ENCODE measurements around the gene C2orf74. TPM values are rescaled to one million over a fixed set of nuclear protein-coding genes. Genes with fewer than 3 reads are reported as not detected.
A peak's percentile ranks its signal among the peaks of the same experiment; 100 is the strongest.
"Not testable (repeated sequence)": the region's sequence is repeated elsewhere in the genome, so short reads cannot be mapped to it uniquely, and the experiment has no call there.

C2orf74 gene
- total RNA-seq, 2 experiments from 2014 or later = 13.3 to 14.0 TPM

- peak overlapping the region; percentile 92 for H3K4me3 Mint-ChIP-seq
- TF ChIP-seq CTCF (IDR thresholded peaks at IDR 0.05) = no peak
- ChIA-PET CTCF (interaction anchor here (0.9 kb wide), 1 partner anchor 9 kb away, joined by 3 read pairs; no protein-coding TSS in a partner anchor), POLR2A (interaction anchor here (0.9 to 1.1 kb wide), 2 partner anchors 17 to 79 kb away, joined by 3 read pairs; partner anchors contain the start of genes C2orf74 and SANBR)
- peak; percentile 95 for DNase-seq
- ATAC-seq = peak; percentile 99
- intact Hi-C loops (cut with micrococcal nuclease) = no loop called here
- H3K9me3 Mint-ChIP-seq = no peaks in the 10 kb centered on the region
- peaks cover 20% of the 10 kb centered on the region for H3K36me3 Mint-ChIP-seq (ENCODE audit: low read depth)
- H3K27ac Mint-ChIP-seq = peak overlapping the region; percentile 93
- H3K27me3 Mint-ChIP-seq = no peaks in the 10 kb centered on the region
- H3K4me1 Mint-ChIP-seq (ENCODE audit: low read depth) = peaks cover 11% of the 10 kb centered on the region
Measured at GRCh38 chr2:61144697-61145268, 17.2 kb upstream of the C2orf74 start.

GRCh38 chr2:61145990-61146389, 16.0 kb upstream of the C2orf74 start:
- Mint-ChIP-seq H3K9me3 (no peaks in the 10 kb centered on the region), H3K27me3 (no peaks in the 10 kb centered on the region), H3K36me3 (ENCODE audit: low read depth) (peaks cover 27% of the 10 kb centered on the region), H3K27ac (no peak overlapping the region), H3K4me1 (ENCODE audit: low read depth) (peaks cover 11% of the 10 kb centered on the region), H3K4me3 (peak overlapping the region; percentile 92)
- POLR2A ChIA-PET = interaction anchor here (0.6 to 1.9 kb wide), 3 partner anchors 12 to 31 kb away, joined by 3 to 8 read pairs (median 3); partner anchors contain the start of gene C2orf74
- intact Hi-C loops (cut with micrococcal nuclease) = no loop called here
- no peak for TF ChIP-seq CTCF (IDR thresholded peaks at IDR 0.05)
- DNase-seq (no peak), ATAC-seq (no peak)
- CTCF ChIA-PET = interaction anchor here (1.5 kb wide), 1 partner anchor 11 kb away, joined by 3 read pairs; no protein-coding TSS in a partner anchor

- H3K4me1 Mint-ChIP-seq (ENCODE audit: low read depth) = peaks cover 11% of the 10 kb centered on the region
- H3K4me3 Mint-ChIP-seq; H3K27me3 Mint-ChIP-seq; ATAC-seq; intact Hi-C loops (cut with micrococcal nuclease); H3K27ac Mint-ChIP-seq; H3K9me3 Mint-ChIP-seq; DNase-seq; CTCF ChIA-PET: not testable (repeated sequence)
- POLR2A ChIA-PET = interaction anchor here (1.2 kb wide), 1 partner anchor 101 kb away, joined by 3 read pairs; no protein-coding TSS in a partner anchor
- H3K36me3 Mint-ChIP-seq (ENCODE audit: low read depth) = peaks cover 30% of the 10 kb centered on the region
Measured at GRCh38 chr2:61148091-61148490, 13.9 kb upstream of the C2orf74 start.

- H3K36me3 Mint-ChIP-seq (ENCODE audit: low read depth) = peaks cover 28% of the 10 kb centered on the region
- intact Hi-C loops (cut with micrococcal nuclease) = no loop called here
- POLR2A ChIA-PET = no interaction called here
- H3K4me3 Mint-ChIP-seq = no peak overlapping the region
- peaks cover 11% of the 10 kb centered on the region for H3K4me1 Mint-ChIP-seq (ENCODE audit: low read depth)
- CTCF ChIA-PET = no interaction called here
- no peaks in the 10 kb centered on the region for H3K9me3 Mint-ChIP-seq
- H3K27ac Mint-ChIP-seq = no peak overlapping the region
- ATAC-seq (no peak), DNase-seq (no peak)
- no peak for TF ChIP-seq CTCF (IDR thresholded peaks at IDR 0.05)
- H3K27me3 Mint-ChIP-seq = no peaks in the 10 kb centered on the region
Measured at GRCh38 chr2:61149074-61149473, 12.9 kb upstream of the C2orf74 start.

- CTCF ChIA-PET = no interaction called here
- Mint-ChIP-seq H3K4me3 (no peak overlapping the region), H3K4me1 (ENCODE audit: low read depth) (peaks cover 4% of the 10 kb centered on the region), H3K27ac (no peak overlapping the region), H3K36me3 (ENCODE audit: low read depth) (peaks cover 21% of the 10 kb centered on the region), H3K9me3 (no peaks in the 10 kb centered on the region), H3K27me3 (no peaks in the 10 kb centered on the region)
- DNase-seq (no peak), ATAC-seq (no peak)
- POLR2A ChIA-PET = no interaction called here
- intact Hi-C loops (cut with micrococcal nuclease) = no loop called here
- no peak for TF ChIP-seq CTCF (IDR thresholded peaks at IDR 0.05)
Measured at GRCh38 chr2:61151436-61151835, 10.6 kb upstream of the C2orf74 start.
